ENCODE results near the gene TRABD2A. TPM values are rescaled to one million over a fixed set of nuclear protein-coding genes. Genes with fewer than 3 reads are reported as not detected.

The TRABD2A gene
- total and polyA plus RNA-seq, 2 donors from 2014 or later = 2.1 to 3.4 TPM

- DNase-seq (no peak), FAIRE-seq (no peak)
- Histone ChIP-seq H3K9ac (ENCODE audit: low read length in 3 of 3) (no peak overlapping the region), H3K4me1 (ENCODE audit: control insufficient read depth in 2 of 3, insufficient read depth in 2 of 3, low read depth in 1 of 3, low read length in 3 of 3) (no peaks in the 10 kb centered on the region), H3K27ac (ENCODE audit: low read depth in 2 of 2, low read length in 2 of 2) (no peak overlapping the region), H3K36me3 (ENCODE audit: control insufficient read depth in 2 of 3, insufficient read depth in 3 of 3, low read length in 3 of 3) (no peaks in the 10 kb centered on the region), H3K27me3 (ENCODE audit: control insufficient read depth, insufficient read depth, low read length) (no peaks in the 10 kb centered on the region), H3K4me3 (ENCODE audit: low read length in 3 of 3) (no peak overlapping the region), H3K9me3 (ENCODE audit: control insufficient read depth in 2 of 3, insufficient read depth in 1 of 3, low read length in 3 of 3) (no peaks in the 10 kb centered on the region)
- intact Hi-C loops (cut with DNase I) = no loop called here
- TF ChIP-seq CTCF (IDR thresholded peaks at IDR 0.05; ENCODE audit: borderline replicate concordance, extremely low read depth, insufficient read depth) = peak; percentile 12
These were observed 15.6 kb downstream of the TRABD2A start for GRCh38 chr2:84865181-84865783.

- no peak overlapping the region for H3K4me3 ChIP-seq (ENCODE audit: low read length in 3 of 3)
- H3K27me3 ChIP-seq (ENCODE audit: control insufficient read depth, insufficient read depth, low read length) = no peaks in the 10 kb centered on the region
- FAIRE-seq = no peak
- no peak for TF ChIP-seq CTCF (IDR thresholded peaks at IDR 0.05; ENCODE audit: borderline replicate concordance, extremely low read depth, insufficient read depth)
- no peak overlapping the region for H3K9ac ChIP-seq (ENCODE audit: low read length in 3 of 3)
- H3K4me1 ChIP-seq (ENCODE audit: control insufficient read depth in 2 of 3, insufficient read depth in 2 of 3, low read depth in 1 of 3, low read length in 3 of 3) = no peaks in the 10 kb centered on the region
- no peak overlapping the region for H3K27ac ChIP-seq (ENCODE audit: low read depth in 2 of 2, low read length in 2 of 2)
- DNase-seq = no peak
- no peaks in the 10 kb centered on the region for H3K9me3 ChIP-seq (ENCODE audit: control insufficient read depth in 2 of 3, insufficient read depth in 1 of 3, low read length in 3 of 3)
- intact Hi-C loops (cut with DNase I) = no loop called here
- H3K36me3 ChIP-seq (ENCODE audit: control insufficient read depth in 2 of 3, insufficient read depth in 3 of 3, low read length in 3 of 3) = no peaks in the 10 kb centered on the region
These were observed 18.9 kb downstream of the TRABD2A start for GRCh38 chr2:84862006-84862405.

- no peak overlapping the region for H3K4me3 ChIP-seq (ENCODE audit: low read length in 3 of 3)
- intact Hi-C loops (cut with DNase I) = no loop called here
- H3K27me3 ChIP-seq (ENCODE audit: control insufficient read depth, insufficient read depth, low read length) = no peaks in the 10 kb centered on the region
- no peaks in the 10 kb centered on the region for H3K9me3 ChIP-seq (ENCODE audit: control insufficient read depth in 2 of 3, insufficient read depth in 1 of 3, low read length in 3 of 3)
- H3K9ac ChIP-seq (ENCODE audit: low read length in 3 of 3) = no peak overlapping the region
- DNase-seq = no peak
- H3K27ac ChIP-seq (ENCODE audit: low read depth in 2 of 2, low read length in 2 of 2) = no peak overlapping the region
- no peaks in the 10 kb centered on the region for H3K36me3 ChIP-seq (ENCODE audit: control insufficient read depth in 2 of 3, insufficient read depth in 3 of 3, low read length in 3 of 3)
- no peak for FAIRE-seq
- no peaks in the 10 kb centered on the region for H3K4me1 ChIP-seq (ENCODE audit: control insufficient read depth in 2 of 3, insufficient read depth in 2 of 3, low read depth in 1 of 3, low read length in 3 of 3)
- no peak for TF ChIP-seq CTCF (IDR thresholded peaks at IDR 0.05; ENCODE audit: borderline replicate concordance, extremely low read depth, insufficient read depth)
These were observed 19.3 kb downstream of the TRABD2A start for GRCh38 chr2:84861539-84861938.

- FAIRE-seq (no peak), DNase-seq (no peak)
- no peak for TF ChIP-seq CTCF (IDR thresholded peaks at IDR 0.05; ENCODE audit: borderline replicate concordance, extremely low read depth, insufficient read depth)
- Histone ChIP-seq H3K27ac (ENCODE audit: low read depth in 2 of 2, low read length in 2 of 2) (no peak overlapping the region), H3K4me1 (ENCODE audit: control insufficient read depth in 2 of 3, insufficient read depth in 2 of 3, low read depth in 1 of 3, low read length in 3 of 3) (no peaks in the 10 kb centered on the region), H3K9me3 (ENCODE audit: control insufficient read depth in 2 of 3, insufficient read depth in 1 of 3, low read length in 3 of 3) (no peaks in the 10 kb centered on the region), H3K4me3 (ENCODE audit: low read length in 3 of 3) (no peak overlapping the region), H3K9ac (ENCODE audit: low read length in 3 of 3) (no peak overlapping the region), H3K36me3 (ENCODE audit: control insufficient read depth in 2 of 3, insufficient read depth in 3 of 3, low read length in 3 of 3) (no peaks in the 10 kb centered on the region), H3K27me3 (ENCODE audit: control insufficient read depth, insufficient read depth, low read length) (no peaks in the 10 kb centered on the region)
- intact Hi-C loops (cut with DNase I) = no loop called here
These were observed 21.9 kb downstream of the TRABD2A start for GRCh38 chr2:84858937-84859336.

Measured in kidney (tissue), 14 donors.